ENCODE measurements around the gene RHOT2. TPM values are rescaled to one million over a fixed set of nuclear protein-coding genes. Genes with fewer than 3 reads are reported as not detected.
"Not testable (repeated sequence)": the region's sequence is repeated elsewhere in the genome, so short reads cannot be mapped to it uniquely, and the experiment has no call there.

The RHOT2 gene
- total and polyA plus RNA-seq, 9 of the 15 experiments (the other 6 are each of a cell fraction or from before 2014, with no cell fraction given): 5.0 to 373 (median 112) TPM

DNA sequence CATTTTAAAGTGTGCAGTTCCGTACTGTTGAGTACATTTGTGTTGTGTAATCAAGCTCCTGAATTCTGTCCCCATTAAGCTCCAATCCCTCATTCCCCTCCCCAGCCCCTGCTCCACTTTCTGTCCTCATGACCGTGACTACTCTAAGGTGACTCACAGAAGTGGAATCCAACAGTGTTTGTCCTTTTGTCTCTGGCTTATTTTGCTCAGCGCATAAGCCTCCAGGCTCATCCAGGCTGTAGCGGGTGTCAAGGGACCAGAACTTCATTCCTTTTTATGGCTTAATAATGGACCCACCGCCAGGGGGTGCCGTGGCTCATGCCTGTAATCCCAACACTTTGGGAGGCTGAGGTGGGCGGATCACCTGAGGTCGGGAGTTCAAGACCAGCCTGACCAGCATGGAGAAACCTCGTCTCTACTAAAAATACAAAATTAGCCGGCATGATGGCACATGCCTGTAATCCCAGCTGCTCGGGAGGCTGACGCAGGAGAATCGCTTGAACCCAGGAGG lies 44.9 kb downstream of the RHOT2 start:
- H3K27me3 ChIP-seq (ENCODE audit: control insufficient read depth in 2 of 2, insufficient read depth in 2 of 2, low read length in 2 of 2); H3K36me3 ChIP-seq (ENCODE audit: control insufficient read depth, insufficient read depth, low read length); H3K4me3 ChIP-seq; H3K27ac ChIP-seq (ENCODE audit: extremely low read depth, low read depth, low read length); H3K9ac ChIP-seq (ENCODE audit: insufficient read depth in 1 of 2, low read depth in 2 of 2, low read length in 2 of 2); H2AFZ ChIP-seq (ENCODE audit: low read depth, low read length); BruUV-seq (replicated peaks); H3K4me2 ChIP-seq (ENCODE audit: insufficient read depth, low read length); H3K9me1 ChIP-seq (ENCODE audit: control insufficient read depth, insufficient read depth, low read length); H3K9me3 ChIP-seq (replicated peaks; ENCODE audit: control insufficient read depth, insufficient read depth, low read depth, low read length): not testable (repeated sequence)
- in situ Hi-C loops (cut with MboI) (loop anchor here (5.0 to 10.0 kb wide), 2 partner anchors 75 to 342 kb away; partner anchors contain the start of genes CHTF18 and RPUSD1), intact Hi-C loops (cut with micrococcal nuclease) (loop anchor here (5.0 kb wide), 1 partner anchor 95 kb away; no protein-coding TSS in a partner anchor)
- DNase-seq (ENCODE audit: extremely low read depth in 1 of 4, low spot score in 3 of 4): peak in 2 of 4 experiments; percentile 46 to 85
- POLR2A ChIA-PET: interaction anchor here (0.7 to 1.2 kb wide), 3 partner anchors 8 to 94 kb away, joined by 3 read pairs; partner anchors contain the start of gene ANTKMT
- CTCF ChIA-PET (ENCODE audit: low intra/inter-chr PET ratio): interaction anchor here (0.6 to 4.5 kb wide), 4 partner anchors 30 to 390 kb away, joined by 4 to 73 read pairs (median 10); no protein-coding TSS in a partner anchor
- Histone ChIP-seq H4K20me1 (replicated peaks; ENCODE audit: control insufficient read depth, insufficient read depth, low read length) (peaks cover 20% of the 10 kb centered on the region; the same call in 1 of the 2 replicates), H3K4me1 (replicated peaks in 1 of 2; ENCODE audit: control insufficient read depth in 2 of 2, insufficient read depth in 2 of 2, low read length in 2 of 2) (peaks cover 7 to 69% of the 10 kb centered on the region in 2 experiments; a peak in 3 of 5 replicates), H3K79me2 (ENCODE audit: control insufficient read depth, insufficient read depth, low read length) (peaks cover 12% of the 10 kb centered on the region)
- WGBS (ENCODE audit: insufficient coverage, low coverage, missing lambda C conversion rate): 27% methylated on average over 13 of the region's 13 CpGs
- peak; percentile 96 for FAIRE-seq
- peak; percentile 29 for ATAC-seq
- TF ChIP-seq KDM1A (IDR thresholded peaks at IDR 0.05) (0 out of 4 replicates have a peak, but pooled peaks of 1 of the 2 experiments have one; percentile 7), SMARCA4 (IDR thresholded peaks at IDR 0.05) (0 out of 2 replicates have a peak, but pooled peaks have one; percentile 22), FOSL1 (tag; conservative IDR thresholded peaks at IDR 0.05) (peak; percentile 66), SMC3 (conservative IDR thresholded peaks at IDR 0.05; ENCODE audit: insufficient read depth, low read depth, low read length) (0 out of 2 replicates have a peak, but pooled peaks have one; percentile 20), CREM (IDR thresholded peaks at IDR 0.05; ENCODE audit: low read depth) (0 out of 2 replicates have a peak, but pooled peaks have one; percentile 15), PHF21A (IDR thresholded peaks at IDR 0.05; ENCODE audit: borderline replicate concordance, low read depth) (0 out of 2 replicates have a peak, but pooled peaks have one; percentile 28), L3MBTL2 (IDR thresholded peaks at IDR 0.05) (0 out of 2 replicates have a peak, but pooled peaks have one; percentile 23), EGR1 (conservative IDR thresholded peaks at IDR 0.05) (peak; percentile 94), KLF13 (tag; IDR thresholded peaks at IDR 0.05; ENCODE audit: borderline replicate concordance, low read depth) (peak; percentile 82; the same call in 1 of the 2 replicates), CEBPB (tag; IDR thresholded peaks at IDR 0.05) (peak; percentile 71)
- TF ChIP-seq, protein P1, sequence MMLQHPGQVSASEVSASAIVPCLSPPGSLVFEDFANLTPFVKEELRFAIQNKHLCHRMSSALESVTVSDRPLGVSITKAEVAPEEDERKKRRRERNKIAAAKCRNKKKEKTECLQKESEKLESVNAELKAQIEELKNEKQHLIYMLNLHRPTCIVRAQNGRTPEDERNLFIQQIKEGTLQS (IDR thresholded peaks at IDR 0.05): peak; percentile 57
- TF ChIP-seq, protein P1 (CRISPR knock-in tag; conservative IDR thresholded peaks at IDR 0.05): not testable (repeated sequence)
- TF ChIP-seq, protein P2, sequence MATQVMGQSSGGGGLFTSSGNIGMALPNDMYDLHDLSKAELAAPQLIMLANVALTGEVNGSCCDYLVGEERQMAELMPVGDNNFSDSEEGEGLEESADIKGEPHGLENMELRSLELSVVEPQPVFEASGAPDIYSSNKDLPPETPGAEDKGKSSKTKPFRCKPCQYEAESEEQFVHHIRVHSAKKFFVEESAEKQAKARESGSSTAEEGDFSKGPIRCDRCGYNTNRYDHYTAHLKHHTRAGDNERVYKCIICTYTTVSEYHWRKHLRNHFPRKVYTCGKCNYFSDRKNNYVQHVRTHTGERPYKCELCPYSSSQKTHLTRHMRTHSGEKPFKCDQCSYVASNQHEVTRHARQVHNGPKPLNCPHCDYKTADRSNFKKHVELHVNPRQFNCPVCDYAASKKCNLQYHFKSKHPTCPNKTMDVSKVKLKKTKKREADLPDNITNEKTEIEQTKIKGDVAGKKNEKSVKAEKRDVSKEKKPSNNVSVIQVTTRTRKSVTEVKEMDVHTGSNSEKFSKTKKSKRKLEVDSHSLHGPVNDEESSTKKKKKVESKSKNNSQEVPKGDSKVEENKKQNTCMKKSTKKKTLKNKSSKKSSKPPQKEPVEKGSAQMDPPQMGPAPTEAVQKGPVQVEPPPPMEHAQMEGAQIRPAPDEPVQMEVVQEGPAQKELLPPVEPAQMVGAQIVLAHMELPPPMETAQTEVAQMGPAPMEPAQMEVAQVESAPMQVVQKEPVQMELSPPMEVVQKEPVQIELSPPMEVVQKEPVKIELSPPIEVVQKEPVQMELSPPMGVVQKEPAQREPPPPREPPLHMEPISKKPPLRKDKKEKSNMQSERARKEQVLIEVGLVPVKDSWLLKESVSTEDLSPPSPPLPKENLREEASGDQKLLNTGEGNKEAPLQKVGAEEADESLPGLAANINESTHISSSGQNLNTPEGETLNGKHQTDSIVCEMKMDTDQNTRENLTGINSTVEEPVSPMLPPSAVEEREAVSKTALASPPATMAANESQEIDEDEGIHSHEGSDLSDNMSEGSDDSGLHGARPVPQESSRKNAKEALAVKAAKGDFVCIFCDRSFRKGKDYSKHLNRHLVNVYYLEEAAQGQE (IDR thresholded peaks at IDR 0.05; ENCODE audit: borderline replicate concordance): peak; percentile 62; the same call in 1 of the 2 replicates
- TF ChIP-seq, protein P2 (CRISPR knock-in tag; IDR thresholded peaks at IDR 0.05; ENCODE audit: low read depth): not testable (repeated sequence)

Measured in K562 (cell line).